ENCODE measurements around the gene ZNF785.
A peak's percentile ranks its signal among the peaks of the same experiment; 100 is the strongest.
"Not testable (repeated sequence)": the region's sequence is repeated elsewhere in the genome, so short reads cannot be mapped to it uniquely, and the experiment has no call there.

The ZNF785 gene

GRCh38 chr16:30565526-30565925 lies 20.0 kb downstream of the ZNF785 start:
- DNase-seq = no peak

- no peak for DNase-seq
Measured at GRCh38 chr16:30562021-30562420, 23.5 kb downstream of the ZNF785 start.

GRCh38 chr16:30561089-30561816 lies 24.2 kb downstream of the ZNF785 start:
- no peak for DNase-seq

GRCh38 chr16:30559690-30560089 lies 25.8 kb downstream of the ZNF785 start:
- no peak for DNase-seq

- DNase-seq = no peak
Measured at GRCh38 chr16:30558789-30559377, 26.6 kb downstream of the ZNF785 start.

- DNase-seq = peak; percentile 81
Measured at GRCh38 chr16:30557957-30558788, 27.3 kb downstream of the ZNF785 start, which contains the start of gene ZNF764. ZNF764 (minus strand) TSS chr16:30558374; CDS start chr16:30558182, 192 bp downstream.

GRCh38 chr16:30557707-30557956 lies 27.9 kb downstream of the ZNF785 start:
- no peak for DNase-seq

GRCh38 chr16:30556125-30556473 lies 29.4 kb downstream of the ZNF785 start:
- DNase-seq = no peak

GRCh38 chr16:30555315-30556124 lies 30.0 kb downstream of the ZNF785 start:
- no peak for DNase-seq

GRCh38 chr16:30554557-30555314 lies 30.8 kb downstream of the ZNF785 start:
- no peak for DNase-seq

GRCh38 chr16:30553393-30553899 lies 32.1 kb downstream of the ZNF785 start:
- no peak for DNase-seq

GRCh38 chr16:30552956-30553355 lies 32.5 kb downstream of the ZNF785 start:
- no peak for DNase-seq

- DNase-seq = no peak
Measured at GRCh38 chr16:30551781-30552180, 33.7 kb downstream of the ZNF785 start.

- DNase-seq = no peak
Measured at GRCh38 chr16:30548416-30549253, 36.9 kb downstream of the ZNF785 start.

GRCh38 chr16:30546115-30546514 lies 39.4 kb downstream of the ZNF785 start:
- DNase-seq = no peak

- DNase-seq = no peak
Measured at GRCh38 chr16:30543067-30543466, 42.4 kb downstream of the ZNF785 start.

- DNase-seq = no peak
Measured at GRCh38 chr16:30541502-30542329, 43.8 kb downstream of the ZNF785 start.

GRCh38 chr16:30540916-30541464 lies 44.5 kb downstream of the ZNF785 start:
- DNase-seq = not testable (repeated sequence)

GRCh38 chr16:30539986-30540526 lies 45.4 kb downstream of the ZNF785 start:
- DNase-seq = not testable (repeated sequence)

All from activated gamma-delta T cell (primary cell).